HL-60 (cell line): Measurements from ENCODE around the gene DOK7.

ENCODE experiments used
- GABPA ChIP-seq: IDR thresholded peaks from 2 replicates; pipeline ENCODE4 v1.6.1; 2012; ENCODE audit warnings: low read depth
- POLR2AphosphoS5 ChIP-seq: IDR thresholded peaks from 2 replicates; pipeline ENCODE4 v1.6.1; 2012; ENCODE audit warnings: low read depth
- TF ChIP-seq, protein P1 (sequence below): IDR thresholded peaks from 2 replicates; pipeline ENCODE4 v1.6.1; 2012; ENCODE audit warnings: low read depth; ENCODE audit not compliant: insufficient replicate concordance
- TF ChIP-seq, protein P2 (sequence below): IDR thresholded peaks from one replicate; pipeline ENCODE4 v1.5.1; 2011; ENCODE audit warnings: low read length, control low read depth, inconsistent platforms; ENCODE audit not compliant: insufficient read depth

DNA sequence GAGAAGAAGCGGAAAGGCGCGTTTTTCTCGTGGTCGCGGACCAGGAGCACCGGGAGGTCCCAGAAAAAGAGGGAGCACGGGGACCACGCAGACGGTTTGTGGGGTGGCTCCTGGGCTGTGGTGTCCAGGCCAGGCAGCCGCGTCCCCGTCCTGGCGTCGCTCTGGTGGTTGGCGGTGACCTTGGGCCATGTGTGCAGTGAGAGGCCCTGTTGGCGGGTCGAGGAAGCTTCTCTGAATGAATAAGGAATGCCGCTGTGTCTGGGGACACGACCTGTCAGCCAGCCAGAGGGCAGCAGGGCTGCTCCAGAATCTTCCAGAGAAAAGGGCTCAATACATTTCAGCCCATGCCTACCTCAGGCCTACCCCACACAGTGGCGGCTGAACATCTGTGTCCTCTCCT is 45.7 kb upstream of the DOK7 start:
- no peak for TF ChIP-seq POLR2AphosphoS5
- TF ChIP-seq GABPA = no peak
- TF ChIP-seq, protein P1, sequence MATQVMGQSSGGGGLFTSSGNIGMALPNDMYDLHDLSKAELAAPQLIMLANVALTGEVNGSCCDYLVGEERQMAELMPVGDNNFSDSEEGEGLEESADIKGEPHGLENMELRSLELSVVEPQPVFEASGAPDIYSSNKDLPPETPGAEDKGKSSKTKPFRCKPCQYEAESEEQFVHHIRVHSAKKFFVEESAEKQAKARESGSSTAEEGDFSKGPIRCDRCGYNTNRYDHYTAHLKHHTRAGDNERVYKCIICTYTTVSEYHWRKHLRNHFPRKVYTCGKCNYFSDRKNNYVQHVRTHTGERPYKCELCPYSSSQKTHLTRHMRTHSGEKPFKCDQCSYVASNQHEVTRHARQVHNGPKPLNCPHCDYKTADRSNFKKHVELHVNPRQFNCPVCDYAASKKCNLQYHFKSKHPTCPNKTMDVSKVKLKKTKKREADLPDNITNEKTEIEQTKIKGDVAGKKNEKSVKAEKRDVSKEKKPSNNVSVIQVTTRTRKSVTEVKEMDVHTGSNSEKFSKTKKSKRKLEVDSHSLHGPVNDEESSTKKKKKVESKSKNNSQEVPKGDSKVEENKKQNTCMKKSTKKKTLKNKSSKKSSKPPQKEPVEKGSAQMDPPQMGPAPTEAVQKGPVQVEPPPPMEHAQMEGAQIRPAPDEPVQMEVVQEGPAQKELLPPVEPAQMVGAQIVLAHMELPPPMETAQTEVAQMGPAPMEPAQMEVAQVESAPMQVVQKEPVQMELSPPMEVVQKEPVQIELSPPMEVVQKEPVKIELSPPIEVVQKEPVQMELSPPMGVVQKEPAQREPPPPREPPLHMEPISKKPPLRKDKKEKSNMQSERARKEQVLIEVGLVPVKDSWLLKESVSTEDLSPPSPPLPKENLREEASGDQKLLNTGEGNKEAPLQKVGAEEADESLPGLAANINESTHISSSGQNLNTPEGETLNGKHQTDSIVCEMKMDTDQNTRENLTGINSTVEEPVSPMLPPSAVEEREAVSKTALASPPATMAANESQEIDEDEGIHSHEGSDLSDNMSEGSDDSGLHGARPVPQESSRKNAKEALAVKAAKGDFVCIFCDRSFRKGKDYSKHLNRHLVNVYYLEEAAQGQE = no peak
- TF ChIP-seq, protein P2, sequence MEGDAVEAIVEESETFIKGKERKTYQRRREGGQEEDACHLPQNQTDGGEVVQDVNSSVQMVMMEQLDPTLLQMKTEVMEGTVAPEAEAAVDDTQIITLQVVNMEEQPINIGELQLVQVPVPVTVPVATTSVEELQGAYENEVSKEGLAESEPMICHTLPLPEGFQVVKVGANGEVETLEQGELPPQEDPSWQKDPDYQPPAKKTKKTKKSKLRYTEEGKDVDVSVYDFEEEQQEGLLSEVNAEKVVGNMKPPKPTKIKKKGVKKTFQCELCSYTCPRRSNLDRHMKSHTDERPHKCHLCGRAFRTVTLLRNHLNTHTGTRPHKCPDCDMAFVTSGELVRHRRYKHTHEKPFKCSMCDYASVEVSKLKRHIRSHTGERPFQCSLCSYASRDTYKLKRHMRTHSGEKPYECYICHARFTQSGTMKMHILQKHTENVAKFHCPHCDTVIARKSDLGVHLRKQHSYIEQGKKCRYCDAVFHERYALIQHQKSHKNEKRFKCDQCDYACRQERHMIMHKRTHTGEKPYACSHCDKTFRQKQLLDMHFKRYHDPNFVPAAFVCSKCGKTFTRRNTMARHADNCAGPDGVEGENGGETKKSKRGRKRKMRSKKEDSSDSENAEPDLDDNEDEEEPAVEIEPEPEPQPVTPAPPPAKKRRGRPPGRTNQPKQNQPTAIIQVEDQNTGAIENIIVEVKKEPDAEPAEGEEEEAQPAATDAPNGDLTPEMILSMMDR = no peak
